H1 (cell line): ENCODE results near the gene NID2. TPM values are rescaled to one million over a fixed set of nuclear protein-coding genes. Genes with fewer than 3 reads are reported as not detected.

Experiments used
- CTCF ChIA-PET: fragments of 300-600 bp; sonication (Branson Sonifier 250); formaldehyde crosslinking; loops from one replicate; lab custom pipeline; 2021; ENCODE audit not compliant: partially characterized antibody; lab: Charles Lee
- POLR2A ChIA-PET: fragments of 300-600 bp; sonication (Branson Sonifier 250); formaldehyde crosslinking; loops from one replicate; lab custom pipeline; 2021; ENCODE audit warnings: inconsistent platforms; ENCODE audit not compliant: partially characterized antibody; lab: Charles Lee
- DNase-seq, 2 experiments: peaks; one replicate each; pipeline versions ENCODE4 v3.0.0 to v3.0.0-alpha.2; 2010 to 2022; ENCODE audit warnings: low spot score in 2 of 2, low read depth in 1 of 2, mixed read lengths in 1 of 2
- FAIRE-seq: peaks from 2 replicates; lab custom pipeline; 2011; peaks lifted over from hg19 to GRCh38; lab: Jason Lieb, UNC
- H2AFZ ChIP-seq: 2 replicates; pipeline ENCODE4 v1.8.1; 2012; ENCODE audit warnings: low read length, inconsistent platforms
- H2AK5ac ChIP-seq: 2 replicates; pipeline ENCODE4 v1.6.1; 2013; ENCODE audit warnings: low read depth, low read length
- H2BK120ac ChIP-seq: replicated peaks from 2 replicates; pipeline ENCODE3; 2013; ENCODE audit warnings: low read depth, low read length, inconsistent platforms
- H2BK12ac ChIP-seq: 2 replicates; pipeline ENCODE4 v1.6.1; 2013; ENCODE audit warnings: low read depth, low read length
- H2BK15ac ChIP-seq: 2 replicates; pipeline ENCODE4 v1.6.1; 2013; ENCODE audit warnings: low read length
- H2BK20ac ChIP-seq: 2 replicates; pipeline ENCODE4 v1.6.1; 2013; ENCODE audit warnings: low read length
- H2BK5ac ChIP-seq: 2 replicates; pipeline ENCODE4 v1.6.1; 2013; ENCODE audit warnings: low read depth, low read length
- H3K14ac ChIP-seq: 2 replicates; pipeline ENCODE4 v1.6.1; 2013; ENCODE audit warnings: inconsistent platforms; ENCODE audit not compliant: insufficient read length
- H3K18ac ChIP-seq: 2 replicates; pipeline ENCODE4 v1.6.1; 2013; ENCODE audit warnings: low read length; ENCODE audit errors: extremely low read depth
- H3K23ac ChIP-seq: 2 replicates; pipeline ENCODE4 v1.6.1; 2013; ENCODE audit warnings: inconsistent platforms; ENCODE audit not compliant: insufficient read length
- H3K23me2 ChIP-seq: 2 replicates; pipeline ENCODE4 v1.6.1; 2013; ENCODE audit warnings: low read depth, low read length
- H3K27ac ChIP-seq: 2 replicates; pipeline ENCODE4 v1.6.1; 2011; ENCODE audit warnings: low read depth, low read length, inconsistent platforms
- H3K27me3 ChIP-seq, 4 experiments: replicated peaks in 1 of 4; 1 replicate in 1 of 4; 2 replicates in 3 of 4; pipeline versions ENCODE4 v1.6.1 to v1.8.1; 2011 to 2013; ENCODE audit warnings: low read length in 3 of 4, mild to moderate bottlenecking in 3 of 4, inconsistent platforms in 2 of 4, mixed read lengths in 2 of 4, moderate library complexity in 1 of 4; ENCODE audit not compliant: control insufficient read depth in 3 of 4, insufficient read depth in 3 of 4; ENCODE audit errors: extremely low read depth in 1 of 4
- H3K36me3 ChIP-seq, 4 experiments: 2 replicates each; pipeline versions ENCODE4 v1.6.1 to v1.8.1; 2011 to 2013; ENCODE audit warnings: mild to moderate bottlenecking in 4 of 4, low read length in 3 of 4, moderate library complexity in 2 of 4, control low read depth in 1 of 4, inconsistent platforms in 1 of 4; ENCODE audit not compliant: insufficient read depth in 4 of 4, control insufficient read depth in 2 of 4
- H3K4ac ChIP-seq: replicated peaks from 2 replicates; pipeline ENCODE3; 2013; ENCODE audit warnings: low read length, low read depth, mixed read lengths, inconsistent platforms; ENCODE audit not compliant: insufficient read length
- H3K4me1 ChIP-seq, 4 experiments: replicated peaks in 1 of 4; 1 replicate in 1 of 4; 2 replicates in 3 of 4; pipeline versions ENCODE4 v1.6.1 to v1.8.1; 2011 to 2013; ENCODE audit warnings: low read length in 3 of 4, inconsistent platforms in 2 of 4, mixed read lengths in 1 of 4; ENCODE audit not compliant: insufficient read depth in 4 of 4, control insufficient read depth in 3 of 4
- H3K4me2 ChIP-seq, 2 experiments: 2 replicates each; pipeline versions ENCODE4 v1.6.1 to v1.8.1; 2011 to 2013; ENCODE audit warnings: low read depth in 2 of 2, low read length in 2 of 2, control low read depth in 1 of 2, inconsistent platforms in 1 of 2, mild to moderate bottlenecking in 1 of 2; ENCODE audit not compliant: insufficient read depth in 1 of 2
- H3K4me3 ChIP-seq, 4 experiments: fragments of 200-600, 300-600 bp in 1 of 4; sonication (generic), shearing (Covaris generic), sonication (Bioruptor Twin) in 1 of 4; 2 replicates each; pipeline versions ENCODE4 v1.5.1 to v1.8.1; 2011 to 2016; ENCODE audit warnings: low read length in 4 of 4, low read depth in 3 of 4, control low read depth in 2 of 4, inconsistent platforms in 2 of 4, mild to moderate bottlenecking in 2 of 4, mixed read lengths in 1 of 4, moderate library complexity in 1 of 4; ENCODE audit not compliant: insufficient read depth in 2 of 4; ENCODE audit errors: extremely low read depth in 1 of 4
- H3K56ac ChIP-seq: replicated peaks from 2 replicates; pipeline ENCODE3; 2013; ENCODE audit warnings: low read depth, mild to moderate bottlenecking, mixed read lengths, low read length, inconsistent platforms; ENCODE audit not compliant: insufficient read length
- H3K79me1 ChIP-seq: 2 replicates; pipeline ENCODE4 v1.6.1; 2013; ENCODE audit warnings: low read depth, low read length, control low read depth
- H3K79me2 ChIP-seq, 2 experiments: 2 replicates each; pipeline versions ENCODE4 v1.6.1 to v1.8.1; 2012 to 2013; ENCODE audit warnings: low read length in 2 of 2, mild to moderate bottlenecking in 2 of 2, inconsistent platforms in 1 of 2; ENCODE audit not compliant: insufficient read depth in 2 of 2, control insufficient read depth in 1 of 2
- H3K9ac ChIP-seq, 4 experiments: replicated peaks in 1 of 4; 1 replicate in 1 of 4; 2 replicates in 3 of 4; pipeline versions ENCODE4 v1.6.1 to v1.8.1; 2011 to 2013; ENCODE audit warnings: low read depth in 3 of 4, low read length in 3 of 4, control low read depth in 2 of 4, mild to moderate bottlenecking in 2 of 4, moderate library complexity in 2 of 4, inconsistent platforms in 1 of 4; ENCODE audit errors: extremely low read depth in 1 of 4
- H3K9me3 ChIP-seq, 2 experiments: 2 replicates each; pipeline versions ENCODE4 v1.6.1 to v1.8.1; 2012 to 2013; ENCODE audit warnings: mild to moderate bottlenecking in 2 of 2, moderate library complexity in 2 of 2, control low read depth in 1 of 2, inconsistent platforms in 1 of 2, low read depth in 1 of 2, low read length in 1 of 2, mixed read lengths in 1 of 2; ENCODE audit not compliant: insufficient read depth in 2 of 2
- H4K20me1 ChIP-seq, 2 experiments: replicated peaks in 1 of 2; 2 replicates each; pipeline versions ENCODE3 to v1.8.1; 2011 to 2013; ENCODE audit warnings: inconsistent platforms in 2 of 2, low read length in 2 of 2, mild to moderate bottlenecking in 1 of 2; ENCODE audit not compliant: insufficient read depth in 2 of 2, control insufficient read depth in 1 of 2
- H4K5ac ChIP-seq: 2 replicates; pipeline ENCODE4 v1.6.1; 2013; ENCODE audit warnings: low read length, low read depth, mixed read lengths, inconsistent platforms; ENCODE audit not compliant: insufficient read length
- H4K8ac ChIP-seq: 2 replicates; pipeline ENCODE4 v1.8.0; 2013; ENCODE audit warnings: mild to moderate bottlenecking, moderate library complexity, low read length, inconsistent platforms; ENCODE audit not compliant: insufficient read depth; ENCODE audit errors: extremely low read depth
- H4K91ac ChIP-seq: replicated peaks from 2 replicates; pipeline ENCODE3; 2013; ENCODE audit warnings: low read length, mixed read lengths, inconsistent platforms; ENCODE audit not compliant: insufficient read length
- BCL11A ChIP-seq, 2 experiments: IDR thresholded peaks; one replicate each; pipeline ENCODE4 v1.6.1; 2011; ENCODE audit warnings: low read depth in 2 of 2, low read length in 2 of 2, mild to moderate bottlenecking in 2 of 2
- EGR1 ChIP-seq: IDR thresholded peaks from 2 replicates; pipeline ENCODE4 v1.6.1; 2011; ENCODE audit warnings: low read depth, low read length, borderline replicate concordance
- FOSL1 ChIP-seq: IDR thresholded peaks from 2 replicates; pipeline ENCODE4 v1.6.1; 2011; ENCODE audit warnings: mild to moderate bottlenecking, low read depth, low read length, moderate library complexity; ENCODE audit not compliant: insufficient read depth
- KDM5A ChIP-seq: fragments of 200-600 bp; IDR thresholded peaks from 2 replicates; pipeline ENCODE4 v1.7.1; 2012; ENCODE audit warnings: mild to moderate bottlenecking, low read length, inconsistent platforms, mixed read lengths
- SIRT6 ChIP-seq: IDR thresholded peaks from one replicate; pipeline ENCODE4 v1.7.1; 2012; ENCODE audit warnings: low read length, inconsistent platforms
- SRF ChIP-seq: IDR thresholded peaks from 2 replicates; pipeline ENCODE4 v1.6.1; 2011; ENCODE audit warnings: mild to moderate bottlenecking, low read depth, low read length, moderate library complexity
- SUZ12 ChIP-seq: fragments of 200-600 bp; sonication (generic); IDR thresholded peaks from 2 replicates; pipeline ENCODE4 v1.6.1; 2012; ENCODE audit warnings: mild to moderate bottlenecking, inconsistent platforms, low read length, moderate library complexity, mixed read lengths
- TAF7 ChIP-seq: optimal IDR thresholded peaks from 2 replicates; pipeline ENCODE3; 2011; ENCODE audit warnings: low read depth, mild to moderate bottlenecking, inconsistent platforms, low read length, moderate library complexity, borderline replicate concordance
- TBP ChIP-seq: IDR thresholded peaks from 2 replicates; pipeline ENCODE4 v1.6.1; 2011; ENCODE audit warnings: low read depth, low read length, improper control_type of control experiment
- USF2 ChIP-seq: IDR thresholded peaks from 2 replicates; pipeline ENCODE4 v1.6.1; 2011; ENCODE audit warnings: low read length, improper control_type of control experiment
- YY1 ChIP-seq: IDR thresholded peaks from 2 replicates; pipeline ENCODE4 v1.6.1; 2011; ENCODE audit warnings: low read depth, mild to moderate bottlenecking, low read length
- polyA plus RNA-seq, 7 experiments: library from polyadenylated mRNA; depleted of rRNA in 3 of 7; stranded (reverse) in 5 of 7; unstranded in 2 of 7; fragments of >200 nt in 5 of 7; fragments of 200-250 nt in 2 of 7; gene quantifications; 1 replicate in 5 of 7; 2 replicates in 1 of 7; 4 replicates in 1 of 7; pipeline versions ENCODE4 v1.2.1 to v1.2.3, GENCODE V29; 2011 to 2013; ENCODE audit warnings: missing spikeins in 2 of 7, mixed read lengths in 2 of 7
- total RNA-seq: library from RNA; stranded (reverse); fragmentation: NEBNext Ultra II Directional; extraction: Animal tissue kit (Norgen Biotek cat#: 25700); gene quantifications from 2 replicates; pipeline ENCODE4 v1.2.1, GENCODE V29; 2021

The NID2 gene
- total and polyA plus RNA-seq, 2 of the 8 experiments (the other 6 are each of a cell fraction or from before 2014, with no cell fraction given), result 6.1 to 12.6 TPM

DNA sequence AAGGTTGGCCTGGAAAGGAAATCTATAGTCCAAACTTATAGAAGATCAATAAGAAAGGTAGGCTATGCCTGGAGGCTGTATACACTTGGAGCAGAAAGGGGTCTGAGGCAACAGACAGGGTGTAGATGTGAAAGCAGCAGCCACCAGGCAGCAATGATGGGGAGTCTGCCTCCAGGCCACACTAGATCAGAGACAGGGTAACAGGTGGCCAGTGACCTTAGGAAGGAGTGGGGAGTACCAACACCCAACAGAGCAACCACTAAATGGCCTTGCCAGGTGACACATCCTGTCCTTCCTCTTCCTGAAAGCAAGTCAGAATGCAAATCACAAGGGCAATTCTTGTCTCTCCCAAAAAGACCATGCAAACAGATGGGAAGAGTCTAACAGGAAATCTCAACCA lies 46.4 kb upstream of the NID2 start:
- Histone ChIP-seq H4K20me1 (no peaks in the 10 kb centered on the region), H4K5ac (no peak overlapping the region), H3K56ac (no peak overlapping the region), H3K9me3 (no peaks in the 10 kb centered on the region), H4K8ac (no peak overlapping the region), H2AK5ac (no peak overlapping the region), H2BK12ac (no peak overlapping the region), H3K36me3 (no peaks in the 10 kb centered on the region), H3K79me2 (no peaks in the 10 kb centered on the region), H3K79me1 (no peaks in the 10 kb centered on the region), H2AFZ (no peak overlapping the region), H3K23me2 (no peaks in the 10 kb centered on the region), H3K23ac (no peak overlapping the region), H2BK15ac (no peak overlapping the region), H4K91ac (no peak overlapping the region), H3K27ac (no peak overlapping the region), H2BK20ac (no peak overlapping the region), H3K4ac (no peak overlapping the region), H3K4me1 (no peaks in the 10 kb centered on the region), H3K9ac (no peak overlapping the region), H2BK5ac (no peak overlapping the region), H3K4me3 (no peak overlapping the region), H3K4me2 (no peak overlapping the region), H3K27me3 (no peaks in the 10 kb centered on the region), H3K18ac (no peak overlapping the region), H3K14ac (no peak overlapping the region), H2BK120ac (no peak overlapping the region)
- FAIRE-seq (no peak), DNase-seq (no peak)
- ChIA-PET CTCF (no interaction called here), POLR2A (no interaction called here)
- TF ChIP-seq EGR1 (no peak), SUZ12 (no peak), TAF7 (no peak), SIRT6 (no peak), BCL11A (IDR thresholded peaks at IDR 0.05; ENCODE audit: low read depth in 2 of 2, low read length in 2 of 2) (no peak), YY1 (no peak), USF2 (no peak), FOSL1 (no peak), SRF (no peak), KDM5A (no peak), TBP (no peak)
